Immature natural killer cell (primary cell): ENCODE measurements around the gene MUCL3. TPM values are rescaled to one million over a fixed set of nuclear protein-coding genes. Genes with fewer than 3 reads are reported as not detected.
"Not testable (repeated sequence)": the region's sequence is repeated elsewhere in the genome, so short reads cannot be mapped to it uniquely, and the experiment has no call there.

ENCODE experiments used
- DNase-seq, 3 donors: peaks; one replicate each; pipeline ENCODE4 v3.0.0; 2022; ENCODE audit warnings: mixed read lengths in 1 of 3
- H3K27ac Mint-ChIP-seq, 6 donors: one replicate each; pipeline ENCODE4 v1.8.0; 2020; ENCODE audit warnings: mixed read lengths in 6 of 6, mild to moderate bottlenecking in 5 of 6, inconsistent platforms in 4 of 6, moderate library complexity in 3 of 6
- H3K27me3 Mint-ChIP-seq, 3 donors: one replicate each; pipeline ENCODE4 v1.8.0; 2020 to 2021; ENCODE audit warnings: low read depth in 3 of 3, mild to moderate bottlenecking in 3 of 3, mixed read lengths in 3 of 3, moderate library complexity in 3 of 3, inconsistent platforms in 1 of 3
- H3K36me3 Mint-ChIP-seq, 3 donors: one replicate each; pipeline ENCODE4 v1.8.0; 2020; ENCODE audit warnings: mixed read lengths in 3 of 3, inconsistent platforms in 2 of 3, mild to moderate bottlenecking in 2 of 3
- H3K4me1 Mint-ChIP-seq, 2 donors: one replicate each; pipeline ENCODE4 v1.8.0; 2020; ENCODE audit warnings: inconsistent platforms in 2 of 2, mild to moderate bottlenecking in 2 of 2, mixed read lengths in 2 of 2, moderate library complexity in 1 of 2
- H3K4me3 Mint-ChIP-seq, 5 donors: one replicate each; pipeline ENCODE4 v1.8.0; 2020; ENCODE audit warnings: mild to moderate bottlenecking in 5 of 5, mixed read lengths in 5 of 5, inconsistent platforms in 3 of 5, moderate library complexity in 3 of 5
- H3K9me3 Mint-ChIP-seq, 6 donors: one replicate each; pipeline ENCODE4 v1.8.0; 2020; ENCODE audit warnings: mild to moderate bottlenecking in 6 of 6, mixed read lengths in 6 of 6, inconsistent platforms in 4 of 6, moderate library complexity in 3 of 6
- polyA plus RNA-seq, 3 donors: library from polyadenylated mRNA; unstranded; fragments of 300-500 nt; fragmentation: Illumina TruSeq; gene quantifications; one replicate each; pipeline ENCODE4 v1.2.3, GENCODE V29; 2021

Gene MUCL3
- polyA plus RNA-seq, 3 donors from 2014 or later: not detected

DNA sequence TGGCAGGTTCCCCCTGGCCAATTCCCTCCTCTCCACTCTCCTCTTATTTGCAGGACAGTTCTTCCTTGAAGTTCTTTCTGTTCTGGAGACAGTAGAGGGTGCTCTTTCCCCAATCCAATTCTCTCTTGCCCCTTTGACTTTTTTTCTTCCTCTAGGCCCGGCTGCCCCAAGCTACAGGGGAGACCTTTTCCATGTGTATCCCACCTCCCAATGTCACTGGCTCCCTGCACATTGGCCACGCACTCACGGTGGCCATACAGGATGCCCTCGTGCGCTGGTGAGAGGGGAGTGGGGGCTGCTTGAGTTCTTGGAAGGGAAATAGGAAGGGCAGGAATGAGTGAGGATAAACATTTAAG is 25.2 kb upstream of the MUCL3 start:
- H3K4me3 Mint-ChIP-seq: peak overlapping the region; percentile 60 to 98 (median 87)
- H3K27me3 Mint-ChIP-seq: peaks cover 1 to 8% (median 3%) of the 10 kb centered on the region in 3 donors
- H3K27ac Mint-ChIP-seq: peak overlapping the region in 4 of 6 donors; percentile 28 to 74 (median 56)
- H3K4me1 Mint-ChIP-seq: peaks cover 20 to 47% of the 10 kb centered on the region in 2 donors
- peaks cover 28 to 37% (median 30%) of the 10 kb centered on the region in 3 donors for H3K36me3 Mint-ChIP-seq
- peak in 2 of 3 donors; percentile 18 to 25 for DNase-seq
- H3K9me3 Mint-ChIP-seq: no peaks in the 10 kb centered on the region

- Mint-ChIP-seq H3K27ac (no peak overlapping the region), H3K4me3 (no peak overlapping the region), H3K9me3 (no peaks in the 10 kb centered on the region), H3K4me1 (peaks cover 20 to 43% of the 10 kb centered on the region in 2 donors), H3K36me3 (peaks cover 19 to 28% (median 22%) of the 10 kb centered on the region in 3 donors), H3K27me3 (peaks cover 3 to 8% (median 3%) of the 10 kb centered on the region in 3 donors)
- no peak for DNase-seq
These were observed 23.7 kb upstream of the MUCL3 start for GRCh38 chr6:30917041-30917440.

DNA sequence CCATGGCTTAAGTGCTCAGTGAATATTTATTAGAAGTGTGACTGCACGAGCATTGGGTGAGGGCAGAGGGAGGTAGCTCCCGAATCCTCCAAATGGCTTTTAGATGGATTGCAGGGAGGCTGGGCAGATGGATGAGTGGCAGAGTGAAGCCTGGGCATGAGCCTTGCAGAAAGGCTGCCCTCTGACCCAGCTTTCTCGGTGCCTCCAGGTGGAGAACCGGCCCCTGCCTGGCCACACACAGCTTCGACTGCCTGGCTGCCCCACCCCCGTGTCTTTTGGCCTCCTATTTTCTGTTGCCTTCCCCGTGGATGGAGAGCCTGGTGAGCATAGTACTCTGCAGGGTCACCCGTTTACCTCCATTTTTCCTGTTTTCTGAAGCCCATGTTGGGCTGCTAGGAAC is 23.3 kb upstream of the MUCL3 start:
- DNase-seq: no peak
- Mint-ChIP-seq H3K36me3 (peaks cover 19 to 32% (median 22%) of the 10 kb centered on the region in 3 donors), H3K27me3 (peaks cover 4 to 8% (median 4%) of the 10 kb centered on the region in 3 donors), H3K4me1 (peaks cover 20 to 38% of the 10 kb centered on the region in 2 donors), H3K9me3 (no peaks in the 10 kb centered on the region), H3K4me3 (no peak overlapping the region), H3K27ac (peak overlapping the region in 1 of 6 donors; percentile 70)

GRCh38 chr6:30918670-30919069 is 22.1 kb upstream of the MUCL3 start:
- Mint-ChIP-seq H3K27me3 (peaks cover 4 to 6% (median 5%) of the 10 kb centered on the region in 3 donors), H3K4me3 (no peak overlapping the region), H3K27ac (peak overlapping the region in 1 of 6 donors; percentile 71), H3K36me3 (peaks cover 19 to 35% (median 21%) of the 10 kb centered on the region in 3 donors), H3K4me1 (peaks cover 15 to 27% of the 10 kb centered on the region in 2 donors), H3K9me3 (no peaks in the 10 kb centered on the region)
- DNase-seq: no peak

DNA sequence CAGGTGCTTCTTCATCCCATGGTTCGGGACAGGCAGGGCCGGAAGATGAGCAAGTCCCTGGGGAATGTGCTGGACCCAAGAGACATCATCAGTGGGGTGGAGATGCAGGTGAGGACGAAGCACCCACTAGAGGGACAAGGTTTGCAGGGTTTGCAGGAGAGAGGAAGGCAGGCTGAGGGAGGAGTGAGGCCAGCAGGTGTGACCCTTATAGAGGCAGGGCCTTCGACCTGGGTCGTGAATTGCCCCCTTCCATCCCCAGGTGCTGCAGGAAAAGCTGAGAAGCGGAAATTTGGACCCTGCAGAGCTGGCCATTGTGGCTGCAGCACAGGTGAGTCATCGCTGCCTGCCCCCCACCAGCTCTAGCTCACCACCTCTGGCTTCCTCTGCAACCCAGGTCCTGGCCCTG is 18.3 kb upstream of the MUCL3 start:
- Mint-ChIP-seq H3K27ac (no peak overlapping the region), H3K4me3 (no peak overlapping the region), H3K36me3 (peaks cover 18 to 39% (median 20%) of the 10 kb centered on the region in 3 donors), H3K9me3 (no peaks in the 10 kb centered on the region), H3K4me1 (no peaks in the 10 kb centered on the region), H3K27me3 (peaks cover 1 to 3% (median 2%) of the 10 kb centered on the region in 3 donors)
- no peak for DNase-seq

DNA sequence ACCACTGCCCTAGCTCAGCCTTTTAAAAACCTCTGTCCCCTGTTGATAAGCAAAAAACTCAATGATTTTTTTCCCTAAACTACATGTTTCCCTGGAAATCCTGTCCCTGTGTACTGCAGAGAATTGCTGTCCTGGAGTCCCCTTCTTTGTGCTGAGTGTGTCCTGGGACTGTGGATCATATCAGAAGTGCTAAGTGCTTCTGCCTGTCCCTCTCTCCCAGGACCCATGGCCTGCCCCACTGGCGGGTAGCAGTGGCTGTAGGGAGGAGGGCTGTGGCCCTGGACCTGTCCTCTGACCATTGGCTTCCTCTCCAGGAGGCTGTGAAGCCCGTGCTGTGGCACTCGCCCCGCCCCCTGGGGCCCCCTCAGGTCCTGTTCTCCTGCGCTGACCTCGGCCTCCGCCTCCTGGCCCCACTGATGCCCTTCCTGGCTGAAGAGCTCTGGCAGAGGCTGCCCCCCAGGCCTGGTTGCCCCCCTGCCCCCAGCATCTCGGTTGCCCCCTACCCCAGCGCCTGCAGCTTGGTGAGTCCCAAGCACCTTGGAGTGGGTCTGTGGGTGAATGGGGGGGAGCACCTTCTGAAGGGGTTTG is 16.6 kb upstream of the MUCL3 start:
- H3K4me1 Mint-ChIP-seq, H3K27me3 Mint-ChIP-seq, H3K9me3 Mint-ChIP-seq, DNase-seq, H3K4me3 Mint-ChIP-seq, H3K27ac Mint-ChIP-seq: not testable (repeated sequence)
- peaks cover 24 to 44% (median 25%) of the 10 kb centered on the region in 3 donors for H3K36me3 Mint-ChIP-seq

DNA sequence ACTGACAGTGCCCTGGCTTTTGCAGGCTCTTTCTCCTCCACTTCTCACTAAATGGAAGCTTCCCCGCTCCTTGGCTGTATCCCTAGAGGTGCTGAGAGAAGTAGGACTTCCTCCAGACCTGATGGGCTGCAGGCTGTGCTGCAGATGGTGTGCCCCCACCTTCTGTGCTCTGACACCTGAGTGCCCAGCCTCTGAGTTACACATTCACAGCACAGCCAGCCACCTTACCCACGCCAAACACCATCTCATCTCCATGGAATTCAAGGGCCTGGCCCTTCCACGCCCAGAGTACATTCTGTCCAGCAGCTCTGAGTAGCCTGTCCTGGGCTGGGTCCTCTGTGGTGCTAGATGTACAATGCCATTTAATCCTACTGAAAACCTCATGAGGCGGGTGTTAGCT is 14.1 kb upstream of the MUCL3 start:
- Mint-ChIP-seq H3K9me3 (no peaks in the 10 kb centered on the region), H3K36me3 (peaks cover 16 to 34% (median 22%) of the 10 kb centered on the region in 3 donors), H3K27me3 (peaks cover 0 to 3% (median 3%) of the 10 kb centered on the region in 3 donors), H3K27ac (no peak overlapping the region), H3K4me1 (no peaks in the 10 kb centered on the region), H3K4me3 (no peak overlapping the region)
- DNase-seq: no peak

- peaks cover 16 to 32% (median 21%) of the 10 kb centered on the region in 3 donors for H3K36me3 Mint-ChIP-seq
- not testable (repeated sequence) for H3K9me3 Mint-ChIP-seq, H3K27me3 Mint-ChIP-seq, DNase-seq, H3K4me1 Mint-ChIP-seq, H3K4me3 Mint-ChIP-seq, H3K27ac Mint-ChIP-seq
These were observed 13.7 kb upstream of the MUCL3 start for GRCh38 chr6:30927080-30927479.

GRCh38 chr6:30928677-30929076 is 12.1 kb upstream of the MUCL3 start:
- no peak for DNase-seq
- H3K9me3 Mint-ChIP-seq: no peaks in the 10 kb centered on the region
- H3K36me3 Mint-ChIP-seq: peaks cover 16 to 25% (median 16%) of the 10 kb centered on the region in 3 donors
- H3K4me1 Mint-ChIP-seq: no peaks in the 10 kb centered on the region
- no peak overlapping the region for H3K27ac Mint-ChIP-seq
- H3K27me3 Mint-ChIP-seq: peaks cover 0 to 3% (median 3%) of the 10 kb centered on the region in 3 donors
- no peak overlapping the region for H3K4me3 Mint-ChIP-seq

DNA sequence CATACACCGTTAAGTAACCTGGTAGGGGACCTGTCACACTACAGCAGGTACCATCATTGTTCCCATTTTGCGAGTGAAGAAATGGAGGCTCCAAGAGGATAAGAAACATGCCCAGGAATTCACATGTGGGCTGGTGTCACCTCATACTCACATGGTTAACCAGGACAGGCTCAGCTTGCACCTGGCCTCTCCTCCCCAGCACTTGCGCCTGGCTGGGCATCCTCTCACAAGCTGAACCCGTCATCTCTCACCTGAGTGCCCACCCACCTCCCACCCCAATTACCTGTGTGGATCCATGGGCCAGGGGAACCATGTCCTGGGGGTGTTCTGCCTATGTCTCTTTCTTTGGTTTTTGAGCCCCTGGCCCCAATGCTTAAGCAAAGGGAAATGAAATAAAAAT is 10.3 kb upstream of the MUCL3 start:
- H3K36me3 Mint-ChIP-seq: peaks cover 16 to 21% (median 16%) of the 10 kb centered on the region in 3 donors
- H3K4me1 Mint-ChIP-seq: no peaks in the 10 kb centered on the region
- no peak for DNase-seq
- peaks cover 3 to 4% (median 3%) of the 10 kb centered on the region in 3 donors for H3K27me3 Mint-ChIP-seq
- no peak overlapping the region for H3K27ac Mint-ChIP-seq
- H3K4me3 Mint-ChIP-seq: no peak overlapping the region
- H3K9me3 Mint-ChIP-seq: no peaks in the 10 kb centered on the region

DNA sequence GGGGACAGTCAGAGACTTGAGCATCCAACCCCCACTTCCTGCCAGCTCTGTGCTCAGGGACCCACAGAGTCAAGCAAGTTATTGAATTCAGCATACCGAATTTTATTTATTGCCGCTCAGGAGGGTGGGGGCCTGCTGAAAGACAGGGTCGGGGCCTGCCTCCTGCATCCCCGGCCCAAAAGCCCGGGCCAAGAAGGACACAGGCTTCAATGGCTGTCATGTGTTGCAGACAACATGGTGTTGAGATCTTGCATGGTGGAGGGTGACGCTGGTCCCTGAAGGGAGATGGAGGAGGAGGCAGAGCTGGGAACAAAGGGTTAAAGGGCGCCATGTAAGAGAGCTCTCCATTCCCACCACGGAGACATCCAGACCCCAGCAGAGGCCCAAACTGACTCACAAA is 9.5 kb upstream of the MUCL3 start:
- Mint-ChIP-seq H3K9me3 (no peaks in the 10 kb centered on the region), H3K4me1 (no peaks in the 10 kb centered on the region), H3K36me3 (peaks cover 16 to 20% (median 16%) of the 10 kb centered on the region in 3 donors), H3K27me3 (peaks cover 3 to 4% (median 3%) of the 10 kb centered on the region in 3 donors), H3K27ac (no peak overlapping the region), H3K4me3 (no peak overlapping the region)
- DNase-seq: no peak

GRCh38 chr6:30931969-30932645 is 8.7 kb upstream of the MUCL3 start, which contains the start of gene SFTA2:
Gene SFTA2, minus strand, starts transcription at chr6:30932170. Its CDS starts 74 bp downstream, at chr6:30932096.
- Mint-ChIP-seq H3K4me3 (no peak within 1 kb of the TSS), H3K4me1 (no peaks in the 10 kb centered on the region), H3K27ac (no peak within 1 kb of the TSS), H3K9me3 (no peaks in the 10 kb centered on the region), H3K27me3 (peaks cover 4 to 5% (median 5%) of the 10 kb centered on the region in 3 donors), H3K36me3 (peaks cover 11 to 14% (median 12%) of the 10 kb centered on the region in 3 donors)
- no peak for DNase-seq

DNA sequence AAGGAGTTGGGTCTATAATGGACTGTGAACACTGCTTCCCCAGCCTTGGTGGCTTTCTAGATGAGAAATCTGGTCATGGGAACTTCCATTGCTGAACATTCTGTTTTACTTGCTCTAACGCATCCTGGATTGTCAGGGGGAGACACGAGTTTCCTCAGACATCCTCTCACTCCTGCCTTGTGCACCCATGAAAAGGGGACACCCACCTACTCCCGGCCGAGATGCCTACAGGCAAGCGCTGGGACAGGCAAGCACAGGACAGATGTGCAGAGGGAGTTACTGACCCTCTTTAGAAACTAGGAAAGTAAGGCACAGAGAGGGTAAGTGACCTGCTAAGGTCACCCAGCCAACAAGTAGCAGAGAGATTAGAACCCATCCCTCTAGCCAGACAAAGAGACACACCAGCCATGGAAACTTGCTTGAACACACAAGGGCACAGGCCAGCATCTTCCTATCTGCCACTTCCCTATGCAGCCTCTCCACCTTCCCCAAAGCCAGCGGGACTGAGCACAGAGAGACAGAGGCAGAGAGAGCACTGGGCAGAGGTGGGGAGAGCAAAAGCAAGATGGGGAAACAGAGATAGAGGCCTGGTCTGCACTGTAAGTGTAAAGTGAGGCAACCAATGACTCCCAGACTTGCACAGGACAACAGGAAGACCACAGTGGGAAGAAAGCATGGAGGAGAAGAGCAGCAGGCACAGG is 8.0 kb upstream of the MUCL3 start:
- Mint-ChIP-seq H3K36me3 (peaks cover 8 to 10% (median 9%) of the 10 kb centered on the region in 3 donors), H3K9me3 (no peaks in the 10 kb centered on the region), H3K27ac (no peak overlapping the region), H3K27me3 (peaks cover 5 to 8% (median 7%) of the 10 kb centered on the region in 3 donors), H3K4me3 (no peak overlapping the region), H3K4me1 (no peaks in the 10 kb centered on the region)
- no peak for DNase-seq

DNA sequence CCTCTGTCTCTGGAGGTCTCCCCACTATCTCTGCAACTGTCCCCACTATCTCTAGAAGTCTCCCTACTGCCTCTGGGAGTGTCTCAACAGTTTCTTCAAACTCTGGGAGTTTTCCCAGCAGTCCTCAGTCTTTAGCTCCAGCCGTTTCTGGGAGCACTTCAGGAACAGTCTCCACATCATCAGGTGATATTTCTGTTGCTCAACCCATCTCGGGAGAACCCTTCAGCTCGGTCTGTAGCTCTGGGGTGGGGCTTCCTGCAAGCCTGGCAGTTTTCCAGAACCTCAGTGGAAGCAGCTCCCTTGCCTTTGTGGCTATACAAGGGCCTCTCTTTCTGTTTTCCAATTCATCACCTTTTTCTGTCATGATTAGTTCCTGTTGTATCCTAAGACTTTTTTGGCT is 5.8 kb upstream of the MUCL3 start:
- Mint-ChIP-seq H3K4me1 (no peaks in the 10 kb centered on the region), H3K36me3 (no peaks in the 10 kb centered on the region), H3K27ac (no peak overlapping the region), H3K4me3 (no peak overlapping the region), H3K9me3 (no peaks in the 10 kb centered on the region), H3K27me3 (peaks cover 6 to 8% (median 7%) of the 10 kb centered on the region in 3 donors)
- DNase-seq: no peak
